ACHN (cell line): Measurements from ENCODE around the gene IL17REL.

Source experiments
- DNase-seq: peaks from one replicate; pipeline ENCODE4 v3.0.0-alpha.2; 2015
- in situ Hi-C: cut with HindIII; loops from 2 replicates; pipeline ENCODE4 v1.10.0; 2017; ENCODE audit warnings: low sequenced_read_pairs, low pct_ligation_motif_present, low pct_unique_long_range_greater_than_20kb

IL17REL gene

DNA sequence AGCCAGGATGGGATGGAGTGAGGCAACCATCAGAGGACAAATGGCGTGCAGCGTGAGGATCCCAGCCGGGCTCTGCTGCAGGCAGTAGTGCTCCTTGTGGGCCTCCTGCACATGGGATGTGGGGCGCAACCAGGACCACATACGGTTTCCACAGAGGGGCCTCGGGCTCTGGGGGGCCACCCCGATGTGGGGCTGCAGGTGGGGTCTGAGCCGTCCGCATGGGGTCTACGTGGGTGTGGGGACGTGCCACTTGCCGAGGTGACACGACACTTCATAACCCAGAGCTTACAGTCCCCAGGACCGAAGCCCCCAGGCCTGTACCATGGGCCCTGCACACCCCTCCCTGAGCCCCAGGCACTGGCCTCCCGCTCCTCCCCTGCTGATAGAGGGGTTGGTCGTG is 34.8 kb upstream of the IL17REL start:
- in situ Hi-C loops: no loop called here
- DNase-seq: no peak

DNA sequence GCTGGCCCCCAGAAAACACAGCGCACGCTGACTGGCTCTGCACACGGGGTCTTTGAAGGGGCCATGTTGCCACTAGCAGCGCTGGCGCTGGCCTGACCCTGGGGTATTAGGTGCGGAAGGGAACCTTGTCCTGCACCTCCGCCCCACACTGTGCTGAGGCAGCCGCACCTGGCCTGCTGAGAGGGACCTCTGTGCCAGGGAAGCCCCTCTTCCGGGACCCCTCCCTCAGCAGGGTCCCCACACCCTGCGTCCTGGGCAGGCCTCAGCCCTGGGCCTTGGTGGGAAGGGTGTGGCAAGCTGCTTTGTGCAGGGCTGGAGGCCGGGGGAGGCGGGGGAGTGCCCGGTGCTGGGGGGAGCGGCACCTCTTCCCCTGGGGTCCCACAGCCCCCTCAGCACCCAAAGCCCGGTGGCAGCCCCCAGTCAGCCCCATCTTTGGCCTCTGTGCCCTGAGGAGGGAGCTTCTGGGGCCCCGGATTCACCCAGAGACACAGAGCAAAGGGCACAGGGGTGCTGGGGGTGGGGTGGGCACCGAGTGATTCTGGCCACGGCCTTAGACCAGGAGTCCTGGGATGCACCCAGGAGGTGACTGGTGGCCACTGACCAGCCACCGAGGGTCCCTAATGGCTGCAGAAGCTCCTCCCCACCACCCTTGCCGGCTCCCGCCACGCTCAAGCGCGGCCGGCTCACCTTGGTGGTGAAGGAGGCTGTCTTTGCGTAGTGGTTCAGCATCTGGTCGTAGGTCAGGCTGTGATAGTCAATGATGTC is 34.1 kb upstream of the IL17REL start:
- in situ Hi-C loops: no loop called here
- DNase-seq: no peak

DNA sequence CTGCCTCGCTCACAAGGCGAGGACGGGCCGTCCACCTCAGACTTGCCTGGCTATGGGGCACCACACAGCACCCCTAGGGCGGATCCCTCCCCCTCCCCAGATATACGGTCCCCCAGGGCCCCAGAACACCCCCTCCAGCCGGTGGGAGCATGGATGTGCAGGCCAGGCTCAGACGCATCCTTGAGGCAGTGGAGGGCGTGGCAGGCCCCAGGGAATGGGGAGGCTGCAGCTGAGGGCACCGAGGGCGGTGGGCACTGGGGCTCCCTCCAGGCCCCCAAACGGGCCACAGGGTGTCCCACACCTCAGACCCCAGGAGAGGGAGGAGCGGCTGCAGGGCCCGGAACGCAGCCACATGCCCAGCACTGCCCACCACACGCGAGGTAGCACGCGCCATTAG is 33.5 kb upstream of the IL17REL start:
- in situ Hi-C loops: no loop called here
- no peak for DNase-seq

DNA sequence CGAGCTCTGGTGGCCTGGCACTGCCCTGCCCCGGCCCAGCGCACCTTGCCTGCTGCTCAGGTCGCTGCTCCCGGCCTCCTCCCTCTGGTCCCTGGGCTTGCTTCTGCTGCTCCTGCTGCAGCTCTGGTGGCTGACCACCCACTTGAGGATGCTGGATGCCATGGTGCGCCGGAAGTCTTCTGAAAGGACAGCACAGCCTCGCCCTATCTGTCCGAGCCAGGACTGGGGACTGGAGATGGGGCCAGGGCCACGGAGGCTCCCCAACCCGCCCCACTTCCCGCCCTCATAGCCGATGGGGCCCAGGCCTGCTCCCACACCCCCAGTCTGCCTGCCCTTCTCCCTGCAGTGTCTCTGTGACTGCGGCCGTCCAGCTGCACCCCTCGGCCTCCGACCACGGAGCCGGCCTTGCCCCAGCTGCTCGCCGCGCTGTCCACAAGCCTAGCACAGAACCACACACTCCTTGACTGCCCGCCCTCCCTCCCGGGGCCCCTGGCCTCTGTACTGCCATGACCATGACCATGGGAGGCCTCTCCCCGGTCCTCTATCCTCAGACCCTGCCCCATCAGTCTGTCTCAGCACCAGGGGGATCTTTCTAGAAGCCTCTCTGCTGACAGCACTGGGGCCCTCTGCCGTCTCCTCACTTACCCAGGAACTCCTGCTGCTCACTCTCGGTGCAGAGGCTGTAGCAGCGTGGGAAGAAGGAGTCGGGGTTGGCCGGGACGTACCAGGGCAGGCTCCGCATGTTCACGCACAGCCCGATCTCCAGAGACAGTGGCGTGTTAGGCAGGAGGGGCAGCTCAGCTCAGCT is 32.9 kb upstream of the IL17REL start:
- DNase-seq: no peak
- in situ Hi-C loops: no loop called here

DNA sequence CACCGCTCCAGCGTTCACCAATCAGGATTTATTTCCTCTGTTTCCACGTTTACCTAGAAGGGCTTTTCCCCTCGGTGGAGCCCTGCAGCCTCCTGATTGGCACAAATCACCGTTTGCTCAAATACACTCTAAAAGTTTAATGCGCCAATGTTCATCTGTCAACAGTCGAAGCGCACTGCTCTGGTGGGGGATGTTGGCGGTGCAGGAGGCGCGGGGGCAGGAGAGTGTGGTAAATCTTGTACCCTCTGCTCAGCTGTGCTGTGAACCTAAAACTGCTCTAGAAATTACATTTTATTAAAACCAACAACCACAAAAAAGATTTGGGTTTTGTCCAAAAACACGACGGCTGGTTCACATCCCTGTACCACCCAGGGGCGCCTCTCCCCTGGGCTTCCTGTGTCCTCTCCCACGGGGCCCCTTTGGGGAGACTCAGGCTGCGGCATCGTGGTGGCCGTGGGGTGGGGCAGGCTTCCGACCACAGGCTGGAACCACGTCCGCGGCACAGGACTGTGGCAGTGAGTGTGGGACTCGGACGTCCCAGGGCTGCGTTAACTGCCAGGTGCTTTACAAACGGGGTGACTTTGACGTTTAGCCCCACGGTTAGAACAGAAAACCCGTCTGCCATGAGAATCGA is 32.0 kb upstream of the IL17REL start:
- DNase-seq: no peak
- in situ Hi-C loops: no loop called here

DNA sequence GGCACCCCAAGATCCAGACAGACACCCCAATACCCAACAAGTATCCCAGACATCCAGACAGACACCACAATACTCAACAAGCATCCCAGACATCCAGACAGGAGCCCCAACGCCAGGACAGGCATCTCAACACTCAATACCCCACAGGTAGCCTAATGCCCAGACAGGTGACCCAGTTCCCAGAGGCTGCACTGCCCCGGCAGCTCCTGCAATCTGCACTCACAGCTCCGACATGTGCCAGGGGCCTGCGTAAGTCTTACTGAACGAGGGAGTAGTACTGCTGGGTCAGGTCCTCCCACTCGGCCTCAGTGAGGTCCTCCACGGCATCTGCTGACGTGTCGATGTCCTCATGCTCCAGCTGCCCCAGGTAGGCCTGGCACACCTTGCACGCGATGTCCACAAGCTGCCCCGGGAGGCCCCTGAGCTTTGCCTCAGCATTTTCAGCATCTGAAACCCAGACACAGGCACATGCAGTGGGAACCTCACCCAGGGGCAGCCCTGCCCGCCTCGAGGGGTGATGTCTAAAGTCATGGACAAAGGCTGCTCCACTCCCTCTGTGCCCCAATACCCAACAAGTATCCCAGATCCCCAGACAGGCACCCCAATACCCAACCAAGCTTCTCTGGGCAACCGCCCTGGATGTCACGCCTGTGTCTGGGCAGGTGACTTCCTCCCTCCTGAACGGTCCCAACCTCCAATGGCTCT is 28.9 kb upstream of the IL17REL start:
- in situ Hi-C loops: no loop called here
- DNase-seq: no peak

DNA sequence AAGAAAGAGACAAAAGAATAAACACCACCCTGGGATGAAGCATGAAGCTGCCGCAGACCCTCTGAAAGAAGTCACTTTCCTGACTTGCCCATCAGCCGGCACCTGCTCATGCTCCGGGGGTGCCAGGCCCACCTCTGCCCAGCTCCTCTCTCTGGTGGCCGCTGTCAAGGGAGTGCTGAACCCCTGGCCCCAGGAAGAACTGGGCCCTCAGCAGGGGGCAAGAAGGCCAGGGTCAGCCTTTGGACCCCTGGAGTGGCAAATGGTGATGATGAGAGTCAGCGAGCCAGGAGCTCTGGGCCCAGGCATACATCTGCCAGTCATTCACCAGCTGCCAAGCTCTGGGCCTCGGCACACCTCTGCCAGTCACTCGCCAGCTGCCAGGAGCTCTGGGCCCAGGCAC is 28.2 kb upstream of the IL17REL start:
- in situ Hi-C loops: no loop called here
- no peak for DNase-seq

DNA sequence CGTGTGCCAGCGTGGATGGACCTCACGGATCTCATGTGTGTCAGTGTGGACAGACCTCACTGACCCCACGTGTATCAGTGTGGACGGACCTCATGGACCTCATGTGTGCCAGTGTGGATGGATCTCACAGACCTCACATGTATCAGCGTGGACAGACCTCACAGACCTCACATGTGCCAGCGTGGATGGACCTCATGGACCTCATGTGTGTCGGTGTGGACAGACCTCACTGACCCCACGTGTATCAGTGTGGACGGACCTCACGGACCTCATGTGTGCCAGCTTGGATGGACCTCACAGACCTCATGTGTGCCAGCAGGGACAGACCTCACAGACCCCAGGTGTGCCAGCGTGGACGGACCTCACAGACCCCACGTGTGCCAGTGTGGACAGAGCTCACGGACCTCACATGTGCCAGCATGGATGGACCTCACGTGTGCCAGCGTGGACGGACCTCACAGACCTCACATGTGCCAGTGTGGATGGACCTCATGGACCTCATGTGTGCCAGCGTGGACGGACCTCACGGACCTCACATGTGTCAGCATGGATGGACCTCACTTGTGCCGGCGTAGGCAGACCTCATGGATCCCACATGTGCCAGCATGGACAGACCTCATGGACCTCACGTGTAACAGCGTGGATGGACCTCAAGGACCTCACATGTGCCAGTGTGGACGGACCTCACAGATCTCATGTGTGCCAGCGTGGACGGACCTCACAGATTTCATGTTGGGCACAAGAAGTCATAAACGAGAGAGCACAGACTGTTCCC is 27.3 kb upstream of the IL17REL start:
- in situ Hi-C loops: no loop called here
- no peak for DNase-seq

DNA sequence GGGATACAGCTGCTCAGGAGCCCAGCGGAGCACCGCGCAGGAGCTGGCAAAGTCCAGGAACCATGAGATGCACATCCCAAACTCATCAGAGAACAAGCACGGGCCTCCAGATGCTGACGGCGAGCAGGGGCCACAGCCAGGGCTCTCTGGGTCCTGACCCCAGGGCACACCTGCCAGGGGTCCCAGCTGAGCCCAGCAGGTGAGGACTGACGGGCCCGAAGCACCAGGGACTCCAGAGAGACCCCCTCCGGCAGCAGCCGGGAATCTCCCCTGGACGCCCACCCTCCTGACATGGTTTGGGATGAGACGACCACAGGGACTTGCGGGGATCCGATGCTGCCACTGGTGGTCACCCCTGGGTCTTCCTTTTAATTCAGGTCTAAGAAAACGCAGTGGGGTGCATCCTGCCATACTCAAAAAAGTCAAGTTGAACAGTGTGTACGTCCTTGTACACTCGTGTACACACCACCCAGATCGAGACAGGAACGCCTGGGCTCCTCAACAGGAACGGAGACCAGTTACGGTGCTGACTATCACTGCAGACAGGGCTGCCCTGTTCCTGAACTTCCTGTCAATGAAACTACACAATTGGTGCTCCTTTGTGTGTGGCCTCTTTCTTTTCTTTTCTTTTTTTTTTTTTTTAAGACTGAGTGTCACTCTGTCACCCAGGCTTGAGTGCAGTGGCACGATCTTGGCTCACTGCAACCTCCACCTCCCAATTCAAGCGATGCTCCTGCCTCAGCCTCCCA is 23.6 kb upstream of the IL17REL start:
- in situ Hi-C loops: no loop called here
- no peak for DNase-seq

DNA sequence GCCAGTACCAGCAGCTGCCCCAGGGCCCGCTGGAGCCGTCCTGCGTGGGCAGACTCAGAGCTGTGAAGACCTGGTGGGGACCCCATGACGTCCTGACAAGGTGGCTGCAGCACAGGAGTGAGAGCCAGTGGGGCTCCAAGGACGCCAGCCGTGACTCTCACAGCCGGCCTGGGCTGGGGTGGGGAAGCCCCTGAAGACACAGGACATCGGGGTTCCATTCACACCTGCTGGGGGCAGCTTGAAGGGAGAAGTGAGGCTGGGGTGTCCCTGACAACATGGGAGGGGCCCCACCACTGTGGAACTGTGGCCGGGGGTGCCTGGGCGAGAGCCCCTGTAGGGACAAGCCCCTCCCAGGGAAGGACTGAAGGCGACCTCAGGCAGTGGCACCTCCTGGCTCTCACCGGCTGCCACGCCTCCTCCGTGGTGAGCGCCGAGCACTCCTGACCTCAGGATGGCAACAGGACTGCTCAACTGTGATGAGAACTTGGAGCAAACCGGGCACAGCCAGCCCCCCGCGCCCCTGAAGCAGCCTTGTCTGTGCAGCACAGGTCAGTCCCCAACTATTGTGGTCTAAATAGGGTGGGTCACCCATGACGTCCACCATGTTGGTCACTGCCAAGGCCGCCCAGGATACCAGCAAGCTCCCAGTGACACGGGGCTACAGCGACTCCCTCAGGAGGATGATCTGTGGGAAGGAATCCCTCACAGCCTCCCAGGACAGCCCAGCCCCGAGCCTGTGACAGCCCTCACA is 22.7 kb upstream of the IL17REL start:
- in situ Hi-C loops: no loop called here
- no peak for DNase-seq

DNA sequence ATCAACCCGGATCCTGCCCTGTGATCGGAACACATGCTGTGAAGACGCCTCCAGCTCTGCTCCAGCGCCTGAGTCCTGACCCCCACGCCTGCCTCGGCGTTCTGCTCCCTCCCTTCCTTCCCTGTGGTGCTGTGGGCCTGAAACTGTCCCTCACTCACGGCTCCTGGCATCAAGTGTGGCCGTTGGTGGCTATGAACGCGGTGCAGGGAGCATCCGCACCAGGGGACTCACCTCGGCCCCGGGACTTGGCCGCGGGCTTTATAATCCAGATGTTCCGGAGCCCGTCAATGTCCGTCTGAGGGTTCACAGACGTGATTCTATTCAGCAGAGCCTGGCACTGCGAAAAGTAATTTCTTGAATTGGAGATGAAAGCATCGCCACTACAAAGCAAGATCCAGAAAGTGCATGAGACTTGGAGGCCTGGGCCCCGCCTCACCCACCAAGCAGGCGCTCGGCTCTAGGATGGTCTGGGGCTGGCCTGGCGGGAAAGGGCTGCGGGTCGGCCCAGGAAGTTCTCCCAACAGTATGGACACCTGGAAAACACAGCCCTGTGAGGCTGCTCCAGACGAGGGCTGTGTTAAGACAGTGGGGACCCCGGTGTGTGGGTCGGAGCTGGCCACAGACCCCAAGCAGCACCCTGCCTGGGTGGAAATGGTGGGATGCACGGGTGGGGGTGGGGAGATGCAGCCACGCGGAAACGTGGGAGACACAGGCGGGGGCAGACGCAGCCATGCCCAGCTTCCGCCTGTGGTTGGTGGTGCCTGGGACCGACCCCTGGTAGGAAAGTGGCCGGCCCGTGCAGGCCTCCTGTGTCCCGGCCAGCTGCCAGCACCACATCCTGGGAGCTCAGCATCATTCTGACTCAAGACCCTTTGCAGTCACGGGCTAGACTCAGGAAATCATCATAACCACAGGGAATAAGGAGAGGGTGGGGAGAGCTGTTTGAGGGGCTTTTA is 21.8 kb upstream of the IL17REL start:
- no peak for DNase-seq
- in situ Hi-C loops: no loop called here

DNA sequence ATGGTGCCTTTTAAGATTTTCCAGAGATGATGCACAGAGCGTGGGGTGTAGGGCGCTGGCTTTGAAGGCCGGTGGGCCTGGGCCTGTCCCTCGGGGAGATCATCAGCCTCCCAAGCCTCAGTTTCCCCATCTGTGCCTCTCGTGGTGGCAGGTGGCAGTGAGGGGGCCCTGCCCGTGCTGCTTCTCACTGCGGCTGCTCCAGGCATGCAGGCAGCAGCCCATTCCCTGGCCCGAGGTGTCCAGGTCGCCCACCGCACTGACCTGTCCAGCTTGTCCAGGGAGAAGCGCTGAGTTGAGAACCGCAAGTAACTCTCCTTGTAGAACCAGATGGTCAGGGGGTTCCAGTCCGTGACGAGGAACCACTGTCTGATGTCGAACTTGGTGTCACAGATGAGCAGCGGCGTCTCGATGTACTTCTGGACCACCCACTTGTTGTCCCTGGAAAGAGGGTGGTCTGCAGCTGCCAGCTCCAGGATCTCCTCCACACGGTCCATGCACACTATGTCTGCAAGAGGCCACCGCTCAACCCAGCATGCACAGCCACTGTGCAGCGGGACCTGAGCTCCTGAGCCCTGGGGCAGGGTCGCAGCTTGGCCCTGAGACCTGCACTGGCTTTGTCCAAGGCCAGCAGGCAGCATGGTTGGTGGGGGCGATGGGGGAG is 20.5 kb upstream of the IL17REL start:
- no peak for DNase-seq
- in situ Hi-C loops: no loop called here

DNA sequence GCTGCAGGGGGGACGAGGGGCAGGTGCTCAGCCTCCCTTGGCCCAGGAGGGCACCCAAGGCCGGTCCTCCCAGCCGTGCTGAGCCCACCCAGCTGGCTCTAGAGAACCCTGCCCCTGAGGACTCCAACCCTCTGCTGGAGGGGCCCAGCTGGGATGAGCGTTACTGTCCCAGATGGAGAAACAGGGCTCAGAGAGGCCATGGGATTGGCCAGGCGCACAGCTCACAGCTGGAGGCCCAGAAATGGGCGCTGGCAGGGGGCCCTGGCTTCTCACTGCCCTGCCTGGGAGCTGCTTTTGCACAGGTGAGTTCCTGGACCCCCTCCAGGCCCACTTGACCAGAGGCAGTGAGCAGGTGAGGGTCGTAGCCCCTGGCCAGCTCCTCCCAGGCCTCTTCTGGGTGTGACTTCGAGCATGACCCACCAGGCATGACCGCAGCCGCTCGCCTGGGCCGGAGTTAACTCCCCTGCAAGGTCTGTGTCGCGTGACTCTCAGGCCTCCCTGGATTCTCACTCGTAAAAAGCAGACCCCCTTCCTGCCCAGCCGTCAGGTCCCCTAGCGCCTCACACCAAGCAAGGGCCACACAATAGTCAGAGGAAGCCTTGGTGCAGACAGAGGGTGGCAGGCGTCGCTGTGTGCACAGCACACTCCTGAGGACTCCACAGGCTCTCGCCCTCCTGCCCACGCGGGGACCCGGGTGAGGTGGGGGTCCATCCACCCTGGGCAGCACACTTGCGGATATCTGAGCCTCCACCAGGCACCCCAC is 19.7 kb upstream of the IL17REL start:
- no peak for DNase-seq
- in situ Hi-C loops: no loop called here

DNA sequence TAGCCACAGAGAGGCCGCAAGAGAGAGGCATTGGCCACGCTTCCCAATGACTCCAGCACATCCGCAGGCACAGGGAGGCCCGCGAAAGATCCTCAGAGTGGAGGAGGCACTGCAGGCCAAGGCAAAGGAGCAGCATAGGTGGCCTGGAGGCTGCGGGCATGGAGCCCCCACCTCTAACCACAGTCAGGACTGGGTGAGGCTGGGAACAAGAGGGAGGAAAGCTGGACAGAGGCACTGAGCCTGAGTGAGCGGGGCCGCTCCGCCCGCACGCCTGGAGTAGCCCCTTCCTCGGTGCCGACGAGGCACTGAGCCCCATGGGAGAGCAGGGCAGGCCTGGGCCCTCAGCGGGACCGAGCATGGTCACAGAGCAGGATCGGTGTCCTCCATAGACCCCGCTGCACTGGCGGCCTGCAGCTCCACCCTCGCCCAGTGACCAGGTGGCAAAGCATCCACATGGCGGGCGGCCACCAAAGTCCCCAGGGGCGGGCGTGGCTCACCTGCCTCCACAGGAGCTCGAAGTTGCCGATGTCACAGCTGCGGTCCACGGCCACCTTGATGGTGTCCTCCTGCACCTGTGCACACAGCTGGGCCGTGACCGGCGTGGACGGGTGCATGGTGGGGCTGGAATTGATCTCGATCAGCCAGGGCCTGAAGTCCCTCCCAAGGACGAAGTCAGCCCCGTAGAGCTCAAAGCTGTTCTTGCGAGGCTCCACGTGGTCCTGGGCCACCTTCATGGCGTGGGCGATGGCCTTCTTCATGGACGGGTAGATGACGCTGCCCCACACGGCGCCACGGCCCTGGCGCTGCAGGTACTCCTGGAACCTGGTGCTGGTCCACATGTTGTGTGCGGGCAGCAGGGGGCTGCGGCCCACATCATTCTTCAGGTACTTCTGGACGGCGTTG is 18.9 kb upstream of the IL17REL start:
- no peak for DNase-seq
- in situ Hi-C loops: no loop called here
